CD4-positive, alpha-beta T cell (primary cell): ENCODE measurements around the gene POR. TPM values are rescaled to one million over a fixed set of nuclear protein-coding genes. Genes with fewer than 3 reads are reported as not detected.

Experiments used
- ATAC-seq: fragments of 200-7000 bp; cut with Tn5 transposase; one replicate; pipeline ENCODE4 v1.10.0; 2022; ENCODE audit warnings: mild to moderate bottlenecking; ENCODE audit not compliant: poor library complexity
- CTCF ChIA-PET: fragments of 350-600 bp; sonication (Branson Sonifier 250); formaldehyde crosslinking; loops from one replicate; lab custom pipeline; 2021; ENCODE audit warnings: antibody characterized with exemption, inconsistent platforms; lab: Charles Lee
- POLR2A ChIA-PET: fragments of 350-600 bp; sonication (Branson Sonifier 250); formaldehyde crosslinking; loops from one replicate; lab custom pipeline; 2021; ENCODE audit warnings: antibody characterized with exemption, inconsistent platforms; lab: Charles Lee
- DNase-seq, 14 experiments: peaks; one replicate each; pipeline ENCODE4 v3.0.0-alpha.2; 2013 to 2020; ENCODE audit warnings: mixed read lengths in 2 of 14
- H3K27ac ChIP-seq, 2 donors: one replicate each; pipeline versions ENCODE4 v1.5.1 to v1.7.0; 2013; ENCODE audit warnings: low read length in 2 of 2, low read depth in 1 of 2, mild to moderate bottlenecking in 1 of 2
- H3K27me3 ChIP-seq, 2 experiments: 1 replicate in 1 of 2; 2 replicates in 1 of 2; pipeline versions ENCODE4 v1.6.1 to v1.7.0; 2013; ENCODE audit warnings: low read length in 2 of 2, control low read depth in 1 of 2, mild to moderate bottlenecking in 1 of 2, moderate library complexity in 1 of 2; ENCODE audit not compliant: insufficient read depth in 2 of 2, control insufficient read depth in 1 of 2
- H3K36me3 ChIP-seq: one replicate; pipeline ENCODE4 v1.6.1; 2013; ENCODE audit warnings: low read length, control low read depth; ENCODE audit not compliant: insufficient read depth
- H3K4me1 ChIP-seq: one replicate; pipeline ENCODE4 v1.6.1; 2013; ENCODE audit warnings: low read length, control low read depth; ENCODE audit not compliant: insufficient read depth
- H3K4me3 ChIP-seq: one replicate; pipeline ENCODE4 v1.5.1; 2013; ENCODE audit warnings: mild to moderate bottlenecking, low read length, moderate library complexity
- H3K9me3 ChIP-seq, 2 experiments: 1 replicate in 1 of 2; 2 replicates in 1 of 2; pipeline versions ENCODE4 v1.6.1 to v1.7.0; 2013; ENCODE audit warnings: low read length in 2 of 2, mild to moderate bottlenecking in 2 of 2, control low read depth in 1 of 2, moderate library complexity in 1 of 2; ENCODE audit not compliant: control insufficient read depth in 1 of 2, insufficient read depth in 1 of 2
- H3K27ac Mint-ChIP-seq: one replicate; pipeline ENCODE4 v1.8.0; 2020; ENCODE audit warnings: mixed read lengths
- H3K27me3 Mint-ChIP-seq: one replicate; pipeline ENCODE4 v1.8.0; 2021; ENCODE audit warnings: mixed read lengths
- H3K36me3 Mint-ChIP-seq: one replicate; pipeline ENCODE4 v1.8.0; 2021; ENCODE audit warnings: low read depth, mixed read lengths
- H3K4me1 Mint-ChIP-seq: one replicate; pipeline ENCODE4 v1.8.0; 2021; ENCODE audit warnings: low read depth, mixed read lengths
- H3K4me3 Mint-ChIP-seq: one replicate; pipeline ENCODE4 v1.8.0; 2020; ENCODE audit warnings: mild to moderate bottlenecking, mixed read lengths
- H3K9me3 Mint-ChIP-seq: one replicate; pipeline ENCODE4 v1.8.0; 2020; ENCODE audit warnings: mixed read lengths
- CTCF ChIP-seq: fragments of 200-600 bp; IDR thresholded peaks from one replicate; pipeline ENCODE4 v1.8.0; 2022; ENCODE audit warnings: antibody characterized with exemption, mild to moderate bottlenecking
- intact Hi-C, 2 experiments: fragments of 100-400 bp; cut with DNase I in 1 of 2; cut with micrococcal nuclease in 1 of 2; formaldehyde crosslinking; loops; one replicate each; pipeline versions ENCODE4 v1.15.1 to v1.9.0; 2023 to 2025; cut with DNase I, micrococcal nuclease
- total RNA-seq, 174 experiments: library from RNA in 2 of 174; stranded (reverse) in 2 of 174; gene quantifications; one replicate each; pipeline ENCODE4 v1.2.3 and lab custom pipeline; 2021 to 2026

POR gene
- total RNA-seq, 2 experiments from 2014 or later = 44.2 to 54.8 TPM

DNA sequence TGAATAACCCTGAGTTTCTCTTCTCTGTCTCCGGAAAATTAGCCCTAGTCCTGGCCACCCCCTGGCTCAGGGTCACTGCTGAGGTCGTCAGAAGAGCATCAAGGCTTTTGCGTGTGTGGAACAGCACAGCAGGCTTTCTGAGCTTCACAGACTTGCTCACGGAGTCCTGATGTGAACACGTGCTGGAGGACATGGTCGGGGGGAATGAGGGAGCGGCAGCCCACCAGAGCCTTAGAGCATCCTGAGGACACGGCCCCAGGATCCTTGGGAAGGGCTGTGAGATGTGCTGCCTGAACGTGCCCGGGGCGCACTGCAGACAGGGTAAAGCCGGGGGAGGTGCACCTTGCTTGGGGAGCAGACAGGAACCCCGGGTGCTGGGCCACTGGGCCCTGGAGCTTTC is 50.7 kb downstream of the POR start:
- Mint-ChIP-seq H3K27me3 (no peaks in the 10 kb centered on the region), H3K4me1 (no peaks in the 10 kb centered on the region), H3K27ac (no peak overlapping the region), H3K9me3 (no peaks in the 10 kb centered on the region), H3K4me3 (no peak overlapping the region), H3K36me3 (peaks cover 25% of the 10 kb centered on the region)
- Histone ChIP-seq H3K4me3 (no peak overlapping the region), H3K27me3 (no peaks in the 10 kb centered on the region), H3K36me3 (peaks cover 18% of the 10 kb centered on the region), H3K4me1 (no peaks in the 10 kb centered on the region), H3K9me3 (no peaks in the 10 kb centered on the region), H3K27ac (no peak overlapping the region)
- no peak for DNase-seq
- TF ChIP-seq CTCF = no peak
- intact Hi-C loops = no loop called here
- no peak for ATAC-seq
- ChIA-PET CTCF (no interaction called here), POLR2A (no interaction called here)

- no peaks in the 10 kb centered on the region for H3K27me3 Mint-ChIP-seq
- TF ChIP-seq CTCF = no peak
- no peak for ATAC-seq
Measured at GRCh38 chr7:75966190-75966961, 51.4 kb downstream of the POR start.

DNA sequence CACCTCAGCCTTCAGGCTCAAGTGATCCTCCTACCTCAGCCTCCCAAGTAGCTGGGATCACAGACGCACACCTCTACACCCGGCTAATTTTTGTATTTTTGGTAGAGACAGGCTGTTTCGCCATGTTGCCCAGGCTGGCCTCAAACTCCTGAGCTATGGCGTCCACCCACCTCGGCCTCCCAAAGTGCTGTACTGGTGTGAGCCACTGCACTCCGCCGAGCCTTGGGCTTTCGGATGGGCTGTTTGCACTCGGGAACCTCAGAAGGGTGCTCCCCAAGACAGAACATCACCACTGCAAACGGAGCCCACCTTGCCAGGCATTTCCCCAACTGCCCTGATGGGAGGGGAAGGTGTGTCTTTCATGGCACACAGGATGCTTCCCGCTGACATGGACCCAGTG is 52.1 kb downstream of the POR start:
- CTCF ChIA-PET = no interaction called here
- POLR2A ChIA-PET = no interaction called here
- Mint-ChIP-seq H3K27ac (no peak overlapping the region), H3K27me3 (no peaks in the 10 kb centered on the region), H3K9me3 (no peaks in the 10 kb centered on the region), H3K36me3 (peaks cover 30% of the 10 kb centered on the region), H3K4me3 (no peak overlapping the region), H3K4me1 (no peaks in the 10 kb centered on the region)
- no peak overlapping the region for H3K4me3 ChIP-seq
- no peak for TF ChIP-seq CTCF
- intact Hi-C loops = no loop called here
- peaks cover 18% of the 10 kb centered on the region for H3K36me3 ChIP-seq
- no peaks in the 10 kb centered on the region for H3K4me1 ChIP-seq
- no peaks in the 10 kb centered on the region for H3K27me3 ChIP-seq
- H3K9me3 ChIP-seq = no peaks in the 10 kb centered on the region
- ATAC-seq = no peak
- H3K27ac ChIP-seq = no peak overlapping the region
- no peak for DNase-seq

More at GRCh38 chr7:75966190-75966961, 51.4 kb downstream of the POR start:
- Mint-ChIP-seq H3K36me3 (peaks cover 30% of the 10 kb centered on the region), H3K4me3 (no peak overlapping the region), H3K9me3 (no peaks in the 10 kb centered on the region), H3K4me1 (no peaks in the 10 kb centered on the region), H3K27ac (no peak overlapping the region)
- intact Hi-C loops = no loop called here
- ChIA-PET POLR2A (no interaction called here), CTCF (no interaction called here)
- Histone ChIP-seq H3K4me3 (no peak overlapping the region), H3K27me3 (no peaks in the 10 kb centered on the region), H3K9me3 (no peaks in the 10 kb centered on the region), H3K4me1 (no peaks in the 10 kb centered on the region), H3K27ac (no peak overlapping the region), H3K36me3 (peaks cover 18% of the 10 kb centered on the region)
- no peak for DNase-seq
